HEK293 (cell line): ENCODE data around the gene PASK.

Experiments used
- SP7 ChIP-seq: fragments of 450-650 bp; formaldehyde crosslinking; IDR thresholded peaks from 2 replicates; pipeline ENCODE4 v1.5.1; 2016; ENCODE audit warnings: missing biosample characterization, missing genetic modification characterization
- ZIC2 ChIP-seq: fragments of 450-650 bp; formaldehyde crosslinking; IDR thresholded peaks from 2 replicates; pipeline ENCODE4 v1.5.1; 2016; ENCODE audit warnings: missing biosample characterization, missing genetic modification characterization
- ZNF112 ChIP-seq: fragments of 450-650 bp; formaldehyde crosslinking; IDR thresholded peaks from 2 replicates; pipeline ENCODE4 v1.5.0; 2017; ENCODE audit warnings: missing biosample characterization, missing genetic modification characterization
- ZNF776 ChIP-seq: fragments of 450-650 bp; formaldehyde crosslinking; IDR thresholded peaks from 2 replicates; pipeline ENCODE4 v1.5.0; 2017; ENCODE audit warnings: missing biosample characterization, missing genetic modification characterization, borderline replicate concordance
- ZNF785 ChIP-seq: fragments of 450-650 bp; formaldehyde crosslinking; IDR thresholded peaks from 2 replicates; pipeline ENCODE4 v1.5.1; 2016; ENCODE audit warnings: missing biosample characterization, missing genetic modification characterization
- TF ChIP-seq, protein P1 (sequence below): fragments of 450-650 bp; formaldehyde crosslinking; IDR thresholded peaks from 2 replicates; pipeline ENCODE4 v1.5.1; 2016; ENCODE audit warnings: missing biosample characterization, missing genetic modification characterization
- TF ChIP-seq, protein P2 (sequence below): fragments of 450-650 bp; formaldehyde crosslinking; IDR thresholded peaks from 2 replicates; pipeline ENCODE4 v1.5.1; 2016; ENCODE audit warnings: missing biosample characterization, missing genetic modification characterization

DNA sequence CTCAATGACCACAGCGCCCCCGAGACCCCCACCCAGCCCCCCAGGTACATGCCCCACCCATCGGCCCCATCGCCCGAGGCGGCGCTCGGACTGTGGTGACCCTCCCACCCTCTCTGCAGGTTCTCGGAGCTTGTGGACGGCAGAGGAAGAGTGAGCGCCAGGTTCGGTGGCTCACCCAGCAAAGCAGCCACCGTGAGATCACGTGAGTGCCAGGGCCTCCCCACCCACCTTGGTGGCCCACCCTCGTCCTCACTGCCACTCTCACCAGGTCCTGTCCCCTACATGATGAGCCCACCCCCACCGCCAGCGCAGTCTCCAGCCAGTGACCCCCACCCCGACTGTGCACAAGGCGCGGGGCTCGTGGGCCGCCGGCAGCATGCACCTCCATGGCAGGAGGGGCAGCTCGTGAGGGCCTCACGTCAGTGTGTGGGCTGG lies 77.6 kb downstream of the PASK start:
- TF ChIP-seq ZNF785 (tag by site-specific recombination) (no peak), ZNF112 (tag by site-specific recombination) (no peak), SP7 (tag by site-specific recombination) (no peak), ZNF776 (tag by site-specific recombination) (no peak), ZIC2 (tag by site-specific recombination) (no peak)
- TF ChIP-seq, protein P1, sequence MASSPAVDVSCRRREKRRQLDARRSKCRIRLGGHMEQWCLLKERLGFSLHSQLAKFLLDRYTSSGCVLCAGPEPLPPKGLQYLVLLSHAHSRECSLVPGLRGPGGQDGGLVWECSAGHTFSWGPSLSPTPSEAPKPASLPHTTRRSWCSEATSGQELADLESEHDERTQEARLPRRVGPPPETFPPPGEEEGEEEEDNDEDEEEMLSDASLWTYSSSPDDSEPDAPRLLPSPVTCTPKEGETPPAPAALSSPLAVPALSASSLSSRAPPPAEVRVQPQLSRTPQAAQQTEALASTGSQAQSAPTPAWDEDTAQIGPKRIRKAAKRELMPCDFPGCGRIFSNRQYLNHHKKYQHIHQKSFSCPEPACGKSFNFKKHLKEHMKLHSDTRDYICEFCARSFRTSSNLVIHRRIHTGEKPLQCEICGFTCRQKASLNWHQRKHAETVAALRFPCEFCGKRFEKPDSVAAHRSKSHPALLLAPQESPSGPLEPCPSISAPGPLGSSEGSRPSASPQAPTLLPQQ (tag by site-specific recombination) = no peak
- TF ChIP-seq, protein P2, sequence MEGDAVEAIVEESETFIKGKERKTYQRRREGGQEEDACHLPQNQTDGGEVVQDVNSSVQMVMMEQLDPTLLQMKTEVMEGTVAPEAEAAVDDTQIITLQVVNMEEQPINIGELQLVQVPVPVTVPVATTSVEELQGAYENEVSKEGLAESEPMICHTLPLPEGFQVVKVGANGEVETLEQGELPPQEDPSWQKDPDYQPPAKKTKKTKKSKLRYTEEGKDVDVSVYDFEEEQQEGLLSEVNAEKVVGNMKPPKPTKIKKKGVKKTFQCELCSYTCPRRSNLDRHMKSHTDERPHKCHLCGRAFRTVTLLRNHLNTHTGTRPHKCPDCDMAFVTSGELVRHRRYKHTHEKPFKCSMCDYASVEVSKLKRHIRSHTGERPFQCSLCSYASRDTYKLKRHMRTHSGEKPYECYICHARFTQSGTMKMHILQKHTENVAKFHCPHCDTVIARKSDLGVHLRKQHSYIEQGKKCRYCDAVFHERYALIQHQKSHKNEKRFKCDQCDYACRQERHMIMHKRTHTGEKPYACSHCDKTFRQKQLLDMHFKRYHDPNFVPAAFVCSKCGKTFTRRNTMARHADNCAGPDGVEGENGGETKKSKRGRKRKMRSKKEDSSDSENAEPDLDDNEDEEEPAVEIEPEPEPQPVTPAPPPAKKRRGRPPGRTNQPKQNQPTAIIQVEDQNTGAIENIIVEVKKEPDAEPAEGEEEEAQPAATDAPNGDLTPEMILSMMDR (tag by site-specific recombination) = no peak
